Measurements from ENCODE around the gene IQSEC1.
A peak's percentile ranks its signal among the peaks of the same experiment; 100 is the strongest.

Gene IQSEC1

DNA sequence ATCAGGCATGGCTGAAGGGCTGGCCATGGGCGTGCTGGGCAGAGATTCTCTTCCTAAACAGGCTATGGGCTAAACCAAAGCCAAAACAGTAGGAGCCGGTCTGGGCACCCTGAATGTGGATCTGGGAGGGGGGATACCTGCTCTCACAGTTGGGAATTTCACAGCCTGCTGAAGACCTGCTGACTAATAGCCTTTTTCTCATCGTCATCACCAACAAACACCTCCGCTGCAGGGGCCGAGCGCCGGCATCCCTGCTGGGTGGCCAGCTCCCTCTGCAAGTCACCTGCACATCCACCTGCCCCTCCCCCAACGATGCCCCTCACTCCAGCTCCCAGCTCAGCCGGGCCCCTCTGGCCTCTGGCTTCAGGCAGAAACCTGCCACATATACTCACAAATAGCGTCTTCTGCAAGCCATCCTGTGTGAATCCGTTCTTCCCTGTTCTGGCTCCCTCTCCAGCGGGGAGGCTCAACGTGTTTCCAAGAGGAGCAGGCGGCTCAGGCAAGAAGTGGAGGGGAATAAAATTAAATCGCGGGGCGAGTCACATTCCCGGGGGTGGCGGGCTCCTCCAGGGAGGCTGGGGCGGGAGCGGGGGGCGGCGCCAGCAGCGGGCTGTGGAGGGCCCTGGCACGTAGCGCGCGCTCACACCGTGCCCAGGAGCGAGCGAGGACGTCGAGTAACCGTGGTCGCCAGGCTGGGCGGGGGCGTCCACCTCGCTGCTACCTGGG is 466 bp downstream of the IQSEC1 start:
- DNase-seq (ENCODE audit: insufficient read length, low spot score) (no peak), FAIRE-seq (peak; percentile 51)
- TF ChIP-seq SPI1 (IDR thresholded peaks at IDR 0.05; ENCODE audit: low read depth, low read length) (no peak), POLR2AphosphoS5 (IDR thresholded peaks at IDR 0.05; ENCODE audit: low read depth, low read length) (no peak), POU2F2 (IDR thresholded peaks at IDR 0.05; ENCODE audit: low read depth, low read length) (no peak), PAX5 (IDR thresholded peaks at IDR 0.05; ENCODE audit: insufficient read depth, low read length, severe bottlenecking) (no peak), TAF1 (IDR thresholded peaks at IDR 0.05; ENCODE audit: low read depth, low read length) (no peak), POLR2A (IDR thresholded peaks at IDR 0.05; ENCODE audit: low read depth, low read length) (no peak)

- peak; percentile 84 for FAIRE-seq
- no peak for DNase-seq (ENCODE audit: insufficient read length, low spot score)
- TF ChIP-seq POLR2A (IDR thresholded peaks at IDR 0.05; ENCODE audit: low read depth, low read length), result no peak
- TF ChIP-seq POU2F2 (IDR thresholded peaks at IDR 0.05; ENCODE audit: low read depth, low read length), result 0 out of 2 replicates have a peak, but pooled peaks have one; percentile 22
- TF ChIP-seq TAF1 (IDR thresholded peaks at IDR 0.05; ENCODE audit: low read depth, low read length), result no peak
- no peak for TF ChIP-seq POLR2AphosphoS5 (IDR thresholded peaks at IDR 0.05; ENCODE audit: low read depth, low read length)
- no peak for TF ChIP-seq SPI1 (IDR thresholded peaks at IDR 0.05; ENCODE audit: low read depth, low read length)
- TF ChIP-seq PAX5 (IDR thresholded peaks at IDR 0.05; ENCODE audit: insufficient read depth, low read length, severe bottlenecking), result no peak
These were observed 1.0 kb downstream of the IQSEC1 start for GRCh38 chr3:13072239-13072599.

- TF ChIP-seq TAF1 (IDR thresholded peaks at IDR 0.05; ENCODE audit: low read depth, low read length) (no peak), POLR2A (IDR thresholded peaks at IDR 0.05; ENCODE audit: low read depth, low read length) (no peak), PAX5 (IDR thresholded peaks at IDR 0.05; ENCODE audit: insufficient read depth, low read length, severe bottlenecking) (no peak), POLR2AphosphoS5 (IDR thresholded peaks at IDR 0.05; ENCODE audit: low read depth, low read length) (no peak), SPI1 (IDR thresholded peaks at IDR 0.05; ENCODE audit: low read depth, low read length) (no peak), POU2F2 (IDR thresholded peaks at IDR 0.05; ENCODE audit: low read depth, low read length) (no peak)
- DNase-seq (ENCODE audit: insufficient read length, low spot score), result no peak
- FAIRE-seq, result no peak
These were observed 1.5 kb downstream of the IQSEC1 start for GRCh38 chr3:13071695-13072094.

DNA sequence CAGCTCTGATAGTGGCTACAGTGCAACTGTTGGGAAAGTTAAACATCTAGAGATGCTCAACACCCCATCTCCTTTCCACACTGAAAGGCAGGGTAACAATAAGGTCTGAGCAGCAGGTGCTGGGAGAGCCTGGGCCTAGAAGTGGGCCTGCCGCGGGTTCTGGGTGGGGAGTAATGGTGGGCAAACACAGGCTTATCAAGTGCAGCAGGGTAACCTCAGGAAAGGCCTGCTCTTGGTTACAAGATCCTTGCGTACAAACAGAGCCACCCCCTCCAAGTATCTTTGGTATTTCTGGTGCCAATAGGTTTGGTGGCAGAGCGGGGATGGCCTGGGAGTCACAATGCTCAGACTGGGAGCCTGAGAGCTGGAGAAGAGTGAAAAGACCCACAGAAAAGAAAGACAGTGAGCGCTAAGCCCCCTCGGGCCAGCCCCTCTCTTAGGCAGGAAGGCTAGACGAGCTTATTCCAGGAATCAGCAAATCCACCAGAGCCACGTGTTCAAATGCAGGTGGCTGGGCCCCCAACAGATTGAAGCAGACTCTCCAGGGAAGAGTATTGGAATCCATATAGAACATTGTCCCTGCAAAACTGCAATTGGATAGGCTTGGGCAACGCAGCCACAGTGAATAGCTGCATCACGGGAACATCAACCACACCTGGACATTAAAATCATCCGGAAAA is 2.7 kb downstream of the IQSEC1 start:
- TF ChIP-seq SPI1 (IDR thresholded peaks at IDR 0.05; ENCODE audit: low read depth, low read length) (no peak), POLR2AphosphoS5 (IDR thresholded peaks at IDR 0.05; ENCODE audit: low read depth, low read length) (no peak), PAX5 (IDR thresholded peaks at IDR 0.05; ENCODE audit: insufficient read depth, low read length, severe bottlenecking) (no peak), TAF1 (IDR thresholded peaks at IDR 0.05; ENCODE audit: low read depth, low read length) (no peak), POU2F2 (IDR thresholded peaks at IDR 0.05; ENCODE audit: low read depth, low read length) (no peak), POLR2A (IDR thresholded peaks at IDR 0.05; ENCODE audit: low read depth, low read length) (no peak)
- no peak for FAIRE-seq
- DNase-seq (ENCODE audit: insufficient read length, low spot score), result no peak

DNA sequence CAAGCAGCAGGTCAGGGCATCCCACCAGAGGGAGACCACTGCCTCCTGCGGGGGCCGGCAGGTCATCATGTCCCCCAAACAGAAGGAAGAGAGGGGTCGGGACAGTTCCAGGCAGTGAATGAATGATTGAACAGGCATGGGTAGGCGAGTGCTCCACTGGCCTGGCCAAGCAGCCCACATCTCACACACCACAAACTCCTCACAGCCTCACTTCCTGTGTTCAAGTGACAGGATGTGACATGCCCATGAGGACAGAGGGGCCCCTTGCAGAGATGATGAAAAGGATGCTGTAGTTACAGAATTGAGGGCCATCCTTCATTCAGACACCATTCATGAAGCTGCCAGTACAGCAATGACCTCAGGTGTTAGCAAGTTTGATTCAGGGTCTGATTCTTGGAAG is 3.7 kb downstream of the IQSEC1 start:
- peak; percentile 74 for DNase-seq (ENCODE audit: insufficient read length, low spot score)
- peak; percentile 94 for FAIRE-seq
- peak; percentile 37; the same call in 1 of the 2 replicates for TF ChIP-seq SPI1 (IDR thresholded peaks at IDR 0.05; ENCODE audit: low read depth, low read length)
- TF ChIP-seq POLR2A (IDR thresholded peaks at IDR 0.05; ENCODE audit: low read depth, low read length), result peak; percentile 76
- no peak; the same call in 1 of the 2 replicates for TF ChIP-seq POLR2AphosphoS5 (IDR thresholded peaks at IDR 0.05; ENCODE audit: low read depth, low read length)
- peak; percentile 62; the same call in 1 of the 2 replicates for TF ChIP-seq POU2F2 (IDR thresholded peaks at IDR 0.05; ENCODE audit: low read depth, low read length)

- TF ChIP-seq SPI1 (IDR thresholded peaks at IDR 0.05; ENCODE audit: low read depth, low read length), result no peak
- no peak for TF ChIP-seq POU2F2 (IDR thresholded peaks at IDR 0.05; ENCODE audit: low read depth, low read length)
- TF ChIP-seq POLR2AphosphoS5 (IDR thresholded peaks at IDR 0.05; ENCODE audit: low read depth, low read length), result no peak
- no peak for TF ChIP-seq TAF1 (IDR thresholded peaks at IDR 0.05; ENCODE audit: low read depth, low read length)
- TF ChIP-seq POLR2A (IDR thresholded peaks at IDR 0.05; ENCODE audit: low read depth, low read length), result no peak
- no peak for TF ChIP-seq PAX5 (IDR thresholded peaks at IDR 0.05; ENCODE audit: insufficient read depth, low read length, severe bottlenecking)
- DNase-seq (ENCODE audit: insufficient read length, low spot score) (no peak), FAIRE-seq (no peak)
These were observed 4.8 kb downstream of the IQSEC1 start for GRCh38 chr3:13068269-13069010.

DNA sequence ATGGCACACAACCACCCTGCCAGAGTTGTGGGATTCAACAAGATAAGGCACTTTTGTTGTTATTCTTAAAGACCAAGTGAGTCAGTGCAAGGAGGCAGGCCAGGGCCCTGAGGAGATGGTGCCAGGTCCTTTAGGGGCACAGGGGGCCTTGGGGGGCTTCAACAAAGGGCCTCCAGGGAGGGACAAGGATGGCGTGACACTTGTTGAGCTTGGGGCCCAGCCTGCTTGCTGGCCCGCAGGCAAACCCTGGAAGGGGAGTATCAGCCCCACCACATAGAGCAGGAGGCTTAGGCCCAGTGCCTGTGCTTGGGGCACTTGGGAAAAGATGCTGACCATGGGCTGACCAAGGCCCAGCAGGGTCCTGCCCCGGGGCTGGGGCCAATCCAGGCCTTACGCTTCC is 5.5 kb downstream of the IQSEC1 start:
- FAIRE-seq (no peak), DNase-seq (ENCODE audit: insufficient read length, low spot score) (no peak)
- no peak for TF ChIP-seq TAF1 (IDR thresholded peaks at IDR 0.05; ENCODE audit: low read depth, low read length)

- FAIRE-seq, result no peak
- no peak for DNase-seq (ENCODE audit: insufficient read length, low spot score)
- TF ChIP-seq POU2F2 (IDR thresholded peaks at IDR 0.05; ENCODE audit: low read depth, low read length), result no peak
- no peak for TF ChIP-seq POLR2A (IDR thresholded peaks at IDR 0.05; ENCODE audit: low read depth, low read length)
- TF ChIP-seq SPI1 (IDR thresholded peaks at IDR 0.05; ENCODE audit: low read depth, low read length), result no peak
- no peak for TF ChIP-seq PAX5 (IDR thresholded peaks at IDR 0.05; ENCODE audit: insufficient read depth, low read length, severe bottlenecking)
These were observed 6.4 kb downstream of the IQSEC1 start for GRCh38 chr3:13066834-13067233.

DNA sequence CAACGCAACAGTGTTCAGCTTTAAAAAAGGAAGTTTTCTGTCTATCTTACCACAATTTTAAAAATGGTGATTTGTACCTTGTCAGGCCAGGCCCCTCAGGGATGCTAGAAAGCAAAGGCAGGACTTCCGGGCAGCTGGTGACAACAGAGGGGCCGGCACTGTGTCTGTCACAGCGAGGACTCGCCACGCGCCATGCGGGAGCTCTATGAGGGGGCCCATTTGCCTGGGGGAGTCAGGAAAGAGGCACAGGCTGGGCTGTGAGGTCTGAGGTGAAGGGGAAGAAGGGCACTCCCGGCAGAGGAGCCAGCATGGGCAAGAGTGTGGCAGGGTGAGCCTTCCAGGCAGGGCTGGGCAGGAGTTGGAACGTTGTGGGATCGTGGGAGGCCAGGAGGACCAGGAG is 7.0 kb downstream of the IQSEC1 start:
- no peak for FAIRE-seq
- no peak for DNase-seq (ENCODE audit: insufficient read length, low spot score)
- no peak for TF ChIP-seq POLR2AphosphoS5 (IDR thresholded peaks at IDR 0.05; ENCODE audit: low read depth, low read length)
- TF ChIP-seq SPI1 (IDR thresholded peaks at IDR 0.05; ENCODE audit: low read depth, low read length), result no peak
- no peak for TF ChIP-seq POLR2A (IDR thresholded peaks at IDR 0.05; ENCODE audit: low read depth, low read length)
- TF ChIP-seq TAF1 (IDR thresholded peaks at IDR 0.05; ENCODE audit: low read depth, low read length), result no peak
- no peak for TF ChIP-seq PAX5 (IDR thresholded peaks at IDR 0.05; ENCODE audit: insufficient read depth, low read length, severe bottlenecking)
- TF ChIP-seq POU2F2 (IDR thresholded peaks at IDR 0.05; ENCODE audit: low read depth, low read length), result no peak
